Testis (tissue), 3 donors: Measurements from ENCODE around the gene ABHD6. TPM values are rescaled to one million over a fixed set of nuclear protein-coding genes. Genes with fewer than 3 reads are reported as not detected.
"Not testable (repeated sequence)": the region's sequence is repeated elsewhere in the genome, so short reads cannot be mapped to it uniquely, and the experiment has no call there.

ENCODE experiments used
- DNase-seq: peaks from one replicate; pipeline ENCODE4 v3.0.0-alpha.2; 2019
- H3K27ac ChIP-seq, 2 donors: fragments of 200-600 bp; sonication (generic); one replicate each; pipeline ENCODE4 v1.5.1; 2019
- H3K27me3 ChIP-seq: fragments of 200-600 bp; sonication (generic); one replicate; pipeline ENCODE4 v1.5.1; 2019
- H3K36me3 ChIP-seq: fragments of 200-600 bp; sonication (generic); one replicate; pipeline ENCODE4 v1.5.1; 2017; ENCODE audit warnings: low read depth; ENCODE audit errors: missing control alignments
- H3K4me1 ChIP-seq: fragments of 200-600 bp; sonication (generic); one replicate; pipeline ENCODE4 v1.5.1; 2019
- H3K4me3 ChIP-seq, 2 donors: fragments of 200-600 bp; sonication (generic); one replicate each; pipeline ENCODE4 v1.5.1; 2017 to 2019
- H3K9me3 ChIP-seq: fragments of 200-600 bp; sonication (generic); one replicate; pipeline ENCODE4 v1.5.1; 2017
- CTCF ChIP-seq, 3 experiments: fragments of 450-650 bp in 2 of 3; fragments of 200-600 bp in 1 of 3; sonication (generic) in 1 of 3; IDR thresholded peaks; one replicate each; pipeline ENCODE4 v1.5.1; 2016 to 2019; ENCODE audit warnings: antibody characterized with exemption in 3 of 3, mild to moderate bottlenecking in 2 of 3, moderate library complexity in 1 of 3
- POLR2A ChIP-seq: fragments of 450-650 bp; IDR thresholded peaks from one replicate; pipeline ENCODE4 v1.6.1; 2017; ENCODE audit warnings: antibody characterized with exemption, mild to moderate bottlenecking, moderate library complexity
- WGBS, 2 donors: methylation state at CpG; one replicate each; pipeline ENCODE4 v1.1.5; 2018; 5-methylcytosine and 5-hydroxymethylcytosine counted together
- intact Hi-C: fragments of 100-400 bp; cut with DNase I; formaldehyde crosslinking; loops from one replicate; pipeline ENCODE4 v1.15.1; 2023; ENCODE audit warnings: low total_unique reads
- polyA plus RNA-seq: library from polyadenylated mRNA; stranded (reverse); fragments of 350-450 nt; fragmentation: Illumina TruSeq; extraction: RNeasy Lipid Tissue Mini Kit (QIAGEN cat#74804); gene quantifications from one replicate; pipeline ENCODE4 v1.2.3, GENCODE V29; 2014; ENCODE audit warnings: low read depth, low replicate concordance; ENCODE audit not compliant: insufficient read depth
- total RNA-seq, 2 donors: library from RNA; depleted of rRNA; stranded (reverse); fragments of >200 nt; gene quantifications; one replicate each; pipeline ENCODE4 v1.2.3, GENCODE V29; 2016

Gene ABHD6
- total and polyA plus RNA-seq, 3 donors from 2014 or later, result 11.7 to 17.8 (median 12.1) TPM

DNA sequence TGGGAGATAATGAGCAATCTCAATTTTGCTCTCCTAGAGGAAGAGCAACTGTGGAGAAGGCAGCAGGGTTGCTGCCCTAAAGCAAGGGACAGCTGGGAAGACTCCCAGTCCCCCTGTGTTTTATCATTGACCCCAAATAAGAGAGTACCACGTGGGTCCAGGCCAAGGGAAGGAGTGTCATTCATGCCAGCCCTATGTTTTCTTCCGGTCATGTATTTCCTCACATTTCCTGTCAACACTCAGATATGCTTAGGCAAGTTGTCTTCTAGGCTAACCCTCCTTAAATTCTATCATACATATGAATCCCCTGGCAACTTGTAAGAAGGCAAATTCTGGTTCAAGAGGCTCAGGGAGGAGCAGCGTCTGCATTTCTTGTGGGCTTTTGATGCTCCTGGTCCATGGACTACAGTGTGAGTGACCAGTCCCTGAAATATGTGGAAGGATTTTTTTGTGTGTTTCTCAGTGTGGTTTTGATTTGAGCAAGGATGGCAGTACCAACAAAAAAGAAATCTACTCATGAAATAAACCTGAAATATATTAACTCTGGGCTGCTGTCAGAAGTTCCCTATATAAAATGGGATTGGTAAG lies 36.5 kb downstream of the ABHD6 start:
- DNase-seq, result no peak
- Histone ChIP-seq H3K27ac (no peak overlapping the region), H3K4me3 (no peak overlapping the region), H3K36me3 (no peaks in the 10 kb centered on the region), H3K9me3 (no peaks in the 10 kb centered on the region), H3K4me1 (no peaks in the 10 kb centered on the region), H3K27me3 (no peaks in the 10 kb centered on the region)
- intact Hi-C loops, result no loop called here
- 73 to 77% methylated on average over 3 of the region's 3 CpGs for WGBS, 2 donors
- TF ChIP-seq CTCF (IDR thresholded peaks at IDR 0.05), result no peak
- no peak for TF ChIP-seq POLR2A

DNA sequence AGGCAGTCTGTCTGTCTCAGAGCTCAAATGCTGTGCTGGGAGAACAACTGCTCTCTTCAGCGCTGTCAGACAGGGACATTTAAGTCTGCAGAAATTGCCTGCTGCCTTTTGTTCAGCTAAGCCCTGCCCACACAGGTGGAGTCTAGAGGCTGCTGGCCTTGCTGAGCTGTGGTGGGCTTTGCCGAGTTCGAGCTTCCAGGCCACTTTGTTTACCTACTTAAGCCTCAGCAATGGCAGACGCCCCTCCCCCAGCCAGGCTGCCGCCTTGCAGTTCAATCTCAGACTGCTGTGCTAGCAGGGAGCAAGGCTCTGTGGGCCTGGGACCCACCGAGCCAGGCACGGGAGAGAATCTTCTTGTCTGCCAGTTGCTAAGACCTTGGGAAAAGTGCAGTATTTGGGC lies 43.5 kb downstream of the ABHD6 start:
- TF ChIP-seq POLR2A (no peak), CTCF (IDR thresholded peaks at IDR 0.05) (no peak)
- Histone ChIP-seq H3K4me1 (no peaks in the 10 kb centered on the region), H3K9me3 (no peaks in the 10 kb centered on the region), H3K27ac (no peak overlapping the region), H3K4me3 (no peak overlapping the region), H3K36me3 (no peaks in the 10 kb centered on the region), H3K27me3 (no peaks in the 10 kb centered on the region)
- WGBS, 2 donors, result 90 to 96% methylated on average over 3 to 7 of the region's 7 CpGs
- intact Hi-C loops, result no loop called here
- no peak for DNase-seq

GRCh38 chr3:58285334-58285733 lies 47.7 kb downstream of the ABHD6 start:
- Histone ChIP-seq H3K4me1 (peaks cover 9% of the 10 kb centered on the region), H3K36me3 (no peaks in the 10 kb centered on the region), H3K4me3 (no peak overlapping the region), H3K9me3 (no peaks in the 10 kb centered on the region), H3K27me3 (no peaks in the 10 kb centered on the region), H3K27ac (no peak overlapping the region)
- TF ChIP-seq POLR2A (no peak), CTCF (IDR thresholded peaks at IDR 0.05) (no peak)
- intact Hi-C loops, result no loop called here
- 51 to 71% methylated on average over 7 of the region's 7 CpGs for WGBS, 2 donors
- peak; percentile 26 for DNase-seq

DNA sequence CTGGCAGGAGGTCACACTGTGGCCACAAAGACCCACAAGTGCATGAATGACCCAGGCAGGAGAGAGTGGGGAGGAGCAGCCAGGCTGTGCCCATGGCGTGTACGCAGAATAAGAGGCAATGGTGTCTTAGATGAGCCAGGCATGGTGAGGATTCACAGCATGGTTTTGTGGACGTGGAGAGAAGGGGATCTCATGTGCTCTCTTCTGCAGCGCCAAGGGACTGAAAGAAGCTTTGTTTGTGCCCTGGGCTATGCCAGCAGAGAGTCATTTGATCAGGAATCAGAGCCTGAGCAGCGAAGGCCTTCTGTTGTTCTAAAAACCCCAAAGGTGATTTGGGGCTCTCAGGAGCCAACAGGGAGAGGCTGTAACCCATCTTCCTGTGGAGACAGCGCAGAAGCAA lies 49.8 kb downstream of the ABHD6 start:
- WGBS, 2 donors, result 44 to 65% methylated on average over 6 of the region's 6 CpGs
- Histone ChIP-seq H3K27ac (no peak overlapping the region), H3K27me3 (no peaks in the 10 kb centered on the region), H3K4me3 (no peak overlapping the region), H3K4me1 (peaks cover 9% of the 10 kb centered on the region), H3K36me3 (no peaks in the 10 kb centered on the region), H3K9me3 (no peaks in the 10 kb centered on the region)
- TF ChIP-seq POLR2A (no peak), CTCF (IDR thresholded peaks at IDR 0.05) (no peak)
- intact Hi-C loops, result no loop called here
- DNase-seq, result peak; percentile 29

DNA sequence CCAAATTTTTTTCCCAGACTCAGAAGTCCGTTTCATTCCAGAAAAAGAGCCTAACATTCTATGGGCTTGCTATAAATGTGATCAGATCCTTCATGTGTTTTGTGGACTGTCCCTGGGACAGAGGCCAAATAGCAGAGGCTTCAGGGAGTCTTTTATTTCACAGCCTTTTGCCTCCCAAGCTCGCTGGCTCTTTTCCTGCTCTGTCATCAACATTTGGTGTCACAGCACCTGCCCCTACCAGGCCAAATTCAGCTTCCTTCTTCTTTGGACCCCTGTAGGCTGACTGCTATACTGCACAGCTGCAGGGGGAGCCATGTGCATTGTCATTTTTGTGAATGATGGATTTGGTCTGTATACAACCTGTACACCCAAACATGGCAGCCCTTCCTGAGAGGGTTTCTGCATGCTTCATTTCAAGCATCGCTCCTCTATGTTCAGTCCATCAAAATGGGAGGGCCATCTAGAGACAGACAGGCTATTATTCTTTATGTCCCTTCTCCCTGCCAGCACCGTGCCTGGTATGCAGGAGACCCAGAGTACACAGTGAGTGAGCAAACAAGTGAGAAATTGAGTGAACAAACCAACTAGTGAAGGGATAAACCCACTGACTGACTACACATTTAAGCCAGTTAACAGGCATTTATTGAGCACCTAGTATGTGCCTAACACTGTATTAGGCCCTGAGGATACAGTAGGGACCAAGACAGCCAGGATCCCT lies 50.6 kb downstream of the ABHD6 start:
- TF ChIP-seq POLR2A (no peak), CTCF (IDR thresholded peaks at IDR 0.05) (no peak)
- Histone ChIP-seq H3K27me3 (no peaks in the 10 kb centered on the region), H3K27ac (no peak overlapping the region), H3K9me3 (no peaks in the 10 kb centered on the region), H3K4me1 (peaks cover 9% of the 10 kb centered on the region), H3K36me3 (no peaks in the 10 kb centered on the region), H3K4me3 (no peak overlapping the region)
- DNase-seq, result peak; percentile 53
- WGBS, 2 donors, result 50 to 63% methylated on average over 4 of the region's 4 CpGs
- intact Hi-C loops, result no loop called here

DNA sequence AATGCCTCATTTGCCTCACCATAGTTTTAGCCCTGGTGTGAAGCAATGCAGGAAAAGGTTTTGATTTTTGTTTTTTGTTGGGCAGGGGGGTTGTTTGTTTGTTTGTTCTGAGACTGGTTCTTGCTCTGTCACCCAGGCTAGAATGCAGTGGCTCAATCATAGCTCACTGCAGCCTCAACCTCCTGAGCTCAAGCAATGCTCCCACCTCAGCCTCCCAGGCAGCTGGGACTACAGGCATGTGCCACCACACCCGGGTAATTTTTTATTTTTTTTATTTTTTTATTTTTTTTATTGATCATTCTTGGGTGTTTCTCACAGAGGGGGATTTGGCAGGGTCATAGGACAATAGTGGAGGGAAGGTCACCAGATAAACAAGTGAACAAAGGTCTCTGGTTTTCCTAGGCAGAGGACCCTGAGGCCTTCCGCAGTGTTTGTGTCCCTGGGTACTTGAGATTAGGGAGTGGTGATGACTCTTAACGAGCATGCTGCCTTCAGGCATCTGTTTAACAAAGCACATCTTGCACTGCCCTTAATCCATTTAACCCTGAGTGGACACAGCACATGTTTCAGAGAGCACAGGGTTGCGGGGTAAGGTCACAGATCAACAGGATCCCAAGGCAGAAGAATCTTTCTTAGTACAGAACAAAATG lies 51.5 kb downstream of the ABHD6 start:
- DNase-seq, H3K4me1 ChIP-seq, intact Hi-C loops, H3K27ac ChIP-seq, H3K36me3 ChIP-seq, H3K4me3 ChIP-seq, H3K27me3 ChIP-seq, H3K9me3 ChIP-seq: not testable (repeated sequence)
- 90 to 100% methylated on average over 1 to 4 of the region's 4 CpGs for WGBS, 2 donors

- not testable (repeated sequence) for H3K4me1 ChIP-seq, H3K27ac ChIP-seq, H3K36me3 ChIP-seq, H3K9me3 ChIP-seq, H3K4me3 ChIP-seq, H3K27me3 ChIP-seq, DNase-seq
- intact Hi-C loops, result loop anchor here (10.0 kb wide), 1 partner anchor 56 kb away; the partner anchor contains the start of gene ABHD6
- 98% methylated on average over 16 of the region's 33 CpGs; no CpG with 5 or more reads in 1 of the 2 donors for WGBS, 2 donors
Measured at GRCh38 chr3:58290446-58290845, 52.9 kb downstream of the ABHD6 start.
